Fibroblast of lung (primary cell): ENCODE results near the gene MAP7. TPM values are rescaled to one million over a fixed set of nuclear protein-coding genes. Genes with fewer than 3 reads are reported as not detected.
"Not testable (repeated sequence)": the region's sequence is repeated elsewhere in the genome, so short reads cannot be mapped to it uniquely, and the experiment has no call there.

Experiments used
- DNase-seq, 2 donors: peaks; one replicate each; pipeline versions ENCODE4 v3.0.0 to v3.0.0-alpha.2; 2010; ENCODE audit warnings: low read depth in 2 of 2
- H2AFZ ChIP-seq: 2 replicates; pipeline ENCODE4 v1.5.1; 2012; ENCODE audit warnings: low read length, control low read depth, inconsistent platforms
- H3K27ac ChIP-seq: 2 replicates; pipeline ENCODE4 v1.5.1; 2011; ENCODE audit warnings: low read length, control low read depth; ENCODE audit not compliant: insufficient read depth
- H3K27me3 ChIP-seq: 2 replicates; pipeline ENCODE4 v1.5.1; 2011; ENCODE audit warnings: mild to moderate bottlenecking, low read length; ENCODE audit not compliant: control insufficient read depth, insufficient read depth
- H3K36me3 ChIP-seq: 2 replicates; pipeline ENCODE4 v1.5.1; 2011; ENCODE audit warnings: low read length; ENCODE audit not compliant: control insufficient read depth, insufficient read depth
- H3K4me1 ChIP-seq: 2 replicates; pipeline ENCODE4 v1.5.1; 2011; ENCODE audit warnings: low read length; ENCODE audit not compliant: control insufficient read depth, insufficient read depth; ENCODE audit errors: extremely low read depth
- H3K4me2 ChIP-seq: 2 replicates; pipeline ENCODE4 v1.5.1; 2011; ENCODE audit warnings: low read length, control low read depth; ENCODE audit not compliant: insufficient read depth; ENCODE audit errors: extremely low read depth
- H3K4me3 ChIP-seq, 4 experiments: fragments of 200-600 bp in 1 of 4; sonication (generic) in 1 of 4; replicated peaks in 1 of 4; 2 replicates each; pipeline ENCODE4 v1.5.1; 2011 to 2016; ENCODE audit warnings: low read length in 4 of 4, low read depth in 3 of 4, mild to moderate bottlenecking in 3 of 4, control low read depth in 2 of 4, inconsistent platforms in 1 of 4, mixed read lengths in 1 of 4; ENCODE audit not compliant: insufficient read depth in 1 of 4; ENCODE audit errors: control extremely low read depth in 1 of 4
- H3K79me2 ChIP-seq: 2 replicates; pipeline ENCODE4 v1.5.1; 2012; ENCODE audit warnings: mild to moderate bottlenecking, low read length, inconsistent platforms; ENCODE audit not compliant: control insufficient read depth, insufficient read depth
- H3K9ac ChIP-seq: 2 replicates; pipeline ENCODE4 v1.5.1; 2011; ENCODE audit warnings: mild to moderate bottlenecking, low read length, control low read depth; ENCODE audit not compliant: insufficient read depth
- H3K9me3 ChIP-seq: 2 replicates; pipeline ENCODE4 v1.5.1; 2012; ENCODE audit warnings: low read depth, low read length; ENCODE audit not compliant: control insufficient read depth, insufficient read depth
- H4K20me1 ChIP-seq: 2 replicates; pipeline ENCODE4 v1.5.1; 2011; ENCODE audit warnings: low read length; ENCODE audit not compliant: control insufficient read depth, insufficient read depth; ENCODE audit errors: extremely low read depth
- CTCF ChIP-seq, 2 donors: IDR thresholded peaks in 1 of 2; conservative IDR thresholded peaks in 1 of 2; 1 replicate in 1 of 2; 2 replicates in 1 of 2; pipeline ENCODE4 v1.5.1; 2011 to 2012; ENCODE audit warnings: low read length in 2 of 2, control low read depth in 1 of 2, inconsistent platforms in 1 of 2, low read depth in 1 of 2, mild to moderate bottlenecking in 1 of 2
- EZH2 ChIP-seq: IDR thresholded peaks from 2 replicates; pipeline ENCODE4 v1.5.1; 2012; ENCODE audit warnings: low read length, control low read depth, mild to moderate bottlenecking; ENCODE audit errors: missing control alignments
- polyA plus RNA-seq, 2 donors: library from polyadenylated mRNA; depleted of rRNA in 1 of 2; stranded (reverse) in 1 of 2; unstranded in 1 of 2; fragments of >200 nt; gene quantifications; 2 replicates each; pipeline ENCODE4 v1.2.1, GENCODE V29; 2011 to 2012; ENCODE audit warnings: missing spikeins in 1 of 2
- total RNA-seq: library from RNA; depleted of rRNA; stranded (reverse); fragments of >200 nt; gene quantifications from 2 replicates; pipeline ENCODE4 v1.2.1, GENCODE V29; 2014

MAP7 gene
- total and polyA plus RNA-seq, 2 donors (not counting 1 experiment from before 2014, with no cell fraction given), result 0.40 to 1.5 TPM

GRCh38 chr6:136398453-136398852, 151.8 kb downstream of the MAP7 start:
- H4K20me1 ChIP-seq, result no peaks in the 10 kb centered on the region
- H3K27ac ChIP-seq, result no peak overlapping the region
- no peaks in the 10 kb centered on the region for H3K9me3 ChIP-seq
- no peak overlapping the region for H3K4me2 ChIP-seq
- no peaks in the 10 kb centered on the region for H3K27me3 ChIP-seq
- DNase-seq, result no peak
- no peak for TF ChIP-seq EZH2
- TF ChIP-seq CTCF (conservative IDR thresholded peaks at IDR 0.05 in 1 of 2, IDR thresholded peaks at IDR 0.05 in 1 of 2; ENCODE audit: low read depth in 1 of 2, low read length in 2 of 2), result no peak
- H3K36me3 ChIP-seq, result no peaks in the 10 kb centered on the region
- H2AFZ ChIP-seq, result no peak overlapping the region
- no peak overlapping the region for H3K9ac ChIP-seq
- H3K4me1 ChIP-seq, result peaks cover 11% of the 10 kb centered on the region
- H3K79me2 ChIP-seq, result no peaks in the 10 kb centered on the region
- H3K4me3 ChIP-seq, result no peak overlapping the region

- Histone ChIP-seq H3K27ac (no peak overlapping the region), H3K79me2 (no peaks in the 10 kb centered on the region), H2AFZ (no peak overlapping the region), H3K4me3 (no peak overlapping the region), H3K36me3 (no peaks in the 10 kb centered on the region), H3K9me3 (no peaks in the 10 kb centered on the region), H3K4me2 (no peak overlapping the region), H3K27me3 (no peaks in the 10 kb centered on the region), H3K4me1 (no peaks in the 10 kb centered on the region), H3K9ac (no peak overlapping the region), H4K20me1 (no peaks in the 10 kb centered on the region)
- DNase-seq, result no peak
- TF ChIP-seq EZH2, result no peak
- TF ChIP-seq CTCF (conservative IDR thresholded peaks at IDR 0.05 in 1 of 2, IDR thresholded peaks at IDR 0.05 in 1 of 2; ENCODE audit: low read depth in 1 of 2, low read length in 2 of 2), result no peak
These were observed 153.3 kb downstream of the MAP7 start for GRCh38 chr6:136396908-136397307.

- not testable (repeated sequence) for H3K9ac ChIP-seq, H3K4me2 ChIP-seq, DNase-seq, H3K9me3 ChIP-seq, H4K20me1 ChIP-seq, H3K27me3 ChIP-seq, H3K27ac ChIP-seq, H3K4me1 ChIP-seq, H3K79me2 ChIP-seq, H3K36me3 ChIP-seq, H2AFZ ChIP-seq, H3K4me3 ChIP-seq
These were observed 159.3 kb downstream of the MAP7 start for GRCh38 chr6:136390959-136391358.

GRCh38 chr6:136387316-136387715, 162.9 kb downstream of the MAP7 start:
- H3K27me3 ChIP-seq, result no peaks in the 10 kb centered on the region
- no peaks in the 10 kb centered on the region for H3K9me3 ChIP-seq
- DNase-seq, result no peak
- H3K4me3 ChIP-seq, result no peak overlapping the region
- H3K36me3 ChIP-seq, result no peaks in the 10 kb centered on the region
- H4K20me1 ChIP-seq, result no peaks in the 10 kb centered on the region
- H3K27ac ChIP-seq, result no peak overlapping the region
- H3K4me1 ChIP-seq, result no peaks in the 10 kb centered on the region
- no peaks in the 10 kb centered on the region for H3K79me2 ChIP-seq
- TF ChIP-seq EZH2 (no peak), CTCF (conservative IDR thresholded peaks at IDR 0.05 in 1 of 2, IDR thresholded peaks at IDR 0.05 in 1 of 2; ENCODE audit: low read depth in 1 of 2, low read length in 2 of 2) (no peak)
- no peak overlapping the region for H3K9ac ChIP-seq
- H3K4me2 ChIP-seq, result no peak overlapping the region
- H2AFZ ChIP-seq, result no peak overlapping the region
